SW 1271 (cell line): ENCODE results near the gene KCNB1.
"Not testable (repeated sequence)": the region's sequence is repeated elsewhere in the genome, so short reads cannot be mapped to it uniquely, and the experiment has no call there.

Source experiments
- DNase-seq, 2 experiments: peaks; one replicate each; lab custom pipeline; 2025; lab: John Stamatoyannopoulos, UW

The KCNB1 gene

DNA sequence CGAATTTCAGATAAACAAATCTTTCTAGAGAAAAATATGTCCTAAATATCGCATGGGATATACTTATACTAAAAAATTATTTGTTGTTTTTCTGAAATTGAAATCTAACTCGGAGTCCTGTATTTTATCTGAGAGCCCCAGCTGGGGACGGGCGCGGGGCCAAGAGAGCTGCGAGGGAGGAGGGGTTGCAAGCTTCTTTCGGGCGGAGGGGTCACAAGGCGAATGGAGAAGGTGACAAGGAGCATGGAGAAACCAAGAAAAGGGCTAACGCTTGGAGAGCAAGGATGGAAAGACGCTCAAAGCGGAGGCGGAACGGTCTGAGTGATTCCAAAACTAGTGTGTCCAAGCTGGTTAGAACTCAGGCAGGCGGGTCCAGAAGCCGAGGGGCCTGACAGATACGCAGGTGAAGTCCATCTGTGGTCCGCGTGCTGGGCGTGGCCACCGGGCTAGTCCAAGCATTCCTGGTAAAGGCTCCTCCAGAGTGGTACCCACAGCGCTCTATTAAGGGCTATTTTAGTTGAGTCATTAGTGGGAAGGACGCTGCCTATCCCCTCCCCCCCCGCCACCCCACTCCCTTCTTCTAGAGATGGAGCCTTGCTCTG is 163.2 kb downstream of the KCNB1 start:
- no peak for DNase-seq

DNA sequence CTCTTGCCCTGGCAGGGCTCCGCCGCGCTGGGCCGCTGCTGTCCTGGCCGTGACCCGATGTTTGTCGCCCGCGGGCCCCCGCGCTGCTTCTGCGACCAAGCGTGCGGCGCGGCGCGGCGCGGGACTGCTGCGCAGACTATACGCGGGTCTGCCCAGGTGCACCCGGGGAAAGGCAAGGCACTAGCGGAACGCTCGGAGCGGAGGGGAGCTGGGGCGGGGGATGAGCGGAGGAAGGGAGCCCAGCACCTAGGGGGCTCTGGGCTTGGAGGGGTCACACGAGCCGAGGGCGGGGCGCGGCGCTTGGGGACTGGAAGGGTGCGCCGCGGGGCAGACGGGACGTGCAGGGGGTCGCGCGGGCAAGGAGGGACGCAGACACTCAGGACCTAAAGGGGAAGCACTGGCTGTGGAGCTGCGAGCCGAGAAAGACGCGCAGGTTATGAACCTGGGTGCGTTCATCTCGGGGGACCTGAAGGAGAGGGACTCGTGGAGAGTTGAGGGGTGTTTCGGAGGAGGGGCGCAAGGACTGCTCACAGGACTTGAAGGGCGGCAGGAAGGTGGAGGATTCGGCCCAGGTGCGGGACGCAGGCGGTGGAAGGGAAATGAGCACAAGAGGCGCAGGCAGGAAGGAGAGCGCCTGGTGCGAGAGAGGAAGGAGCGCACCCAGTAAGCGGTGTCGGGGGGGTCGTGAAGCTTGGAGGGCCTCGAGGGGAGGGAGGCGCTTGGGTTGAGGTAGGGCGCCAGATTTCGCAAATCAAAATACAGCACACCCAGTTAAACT is 163.8 kb downstream of the KCNB1 start:
- DNase-seq = no peak

DNA sequence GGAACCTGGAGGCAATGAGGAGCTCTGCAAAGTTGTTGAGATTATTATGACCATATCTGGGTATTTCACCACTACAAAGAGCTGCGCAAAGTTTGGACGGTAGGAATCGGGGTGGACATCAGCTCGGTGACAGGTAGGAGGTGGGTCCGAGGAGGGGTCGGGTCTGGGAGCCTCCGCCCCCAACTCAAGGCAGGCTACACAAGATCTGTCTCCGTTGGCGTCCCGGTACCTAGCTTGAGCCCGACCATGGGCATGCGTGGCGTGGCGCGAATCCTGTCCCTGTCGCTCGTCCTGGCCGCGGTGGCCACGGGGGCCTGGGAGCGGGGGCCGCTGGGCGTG is 164.4 kb downstream of the KCNB1 start:
- no peak for DNase-seq

DNA sequence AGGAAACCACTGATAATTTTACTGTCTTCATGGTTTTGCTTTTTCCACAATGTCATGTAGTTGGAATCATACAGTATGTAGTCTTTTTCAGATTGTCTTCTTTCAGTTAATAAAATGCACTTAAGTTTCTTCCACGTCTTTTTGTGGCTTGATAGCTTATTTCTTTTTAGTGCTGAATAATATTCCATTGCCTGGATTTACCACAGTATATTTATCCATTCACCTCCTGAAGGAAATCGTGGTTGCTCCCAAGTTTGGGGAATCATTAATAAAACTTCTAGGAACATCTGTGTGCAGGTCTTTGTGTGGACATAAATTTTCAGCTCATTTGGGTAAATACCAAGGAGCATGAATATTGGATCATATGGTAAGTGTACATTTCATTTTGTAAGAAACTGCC is 165.8 kb downstream of the KCNB1 start:
- DNase-seq = no peak

DNA sequence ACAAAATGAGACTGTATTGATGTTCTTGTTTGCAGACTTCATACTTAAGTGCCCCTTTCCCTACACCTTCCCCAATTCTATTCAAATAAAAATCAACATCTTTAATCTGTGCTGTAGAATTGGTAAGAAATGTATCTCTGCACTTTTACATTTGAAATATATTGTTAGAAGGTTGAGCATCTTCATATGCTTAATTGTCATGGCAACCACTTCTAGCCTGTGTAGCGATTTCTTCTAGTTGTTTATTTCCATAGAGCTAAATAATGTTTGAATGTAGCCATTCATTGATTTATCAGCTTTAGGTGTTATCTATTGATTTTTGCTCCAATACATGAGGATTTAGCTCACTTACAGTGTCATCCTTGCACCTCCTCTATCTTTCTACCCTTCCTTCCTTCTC is 166.9 kb downstream of the KCNB1 start:
- DNase-seq = no peak

DNA sequence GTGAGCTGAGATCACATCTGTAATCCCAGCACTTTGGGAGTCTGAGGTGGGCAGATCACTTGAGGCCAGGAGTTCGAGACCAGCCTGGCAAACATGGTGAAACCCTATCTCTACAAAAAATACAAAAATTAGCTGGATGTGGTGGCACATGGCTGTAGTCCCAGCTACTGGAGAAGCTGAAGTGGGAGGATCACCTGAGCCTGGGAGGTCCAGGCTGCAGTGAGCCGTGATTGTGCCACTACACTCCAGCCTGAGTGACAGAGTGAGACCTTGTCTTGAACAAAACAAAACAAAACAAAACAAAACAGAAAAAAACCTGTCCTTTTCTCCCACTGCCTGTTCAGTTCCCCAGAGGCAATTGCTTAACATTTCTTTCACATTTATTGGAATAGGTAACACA is 168.4 kb downstream of the KCNB1 start:
- not testable (repeated sequence) for DNase-seq
